Testis (tissue), 2 donors: ENCODE data around the gene SNORC.

Experiments used
- POLR2A ChIP-seq: fragments of 450-650 bp; IDR thresholded peaks from one replicate; pipeline ENCODE4 v1.6.1; 2017; ENCODE audit warnings: antibody characterized with exemption, mild to moderate bottlenecking, moderate library complexity
- TF ChIP-seq, protein P1 (sequence below), 3 experiments: fragments of 450-650 bp in 2 of 3; fragments of 200-600 bp in 1 of 3; sonication (generic) in 1 of 3; IDR thresholded peaks; one replicate each; pipeline ENCODE4 v1.5.1; 2016 to 2019; ENCODE audit warnings: antibody characterized with exemption in 3 of 3, mild to moderate bottlenecking in 2 of 3, moderate library complexity in 1 of 3

DNA sequence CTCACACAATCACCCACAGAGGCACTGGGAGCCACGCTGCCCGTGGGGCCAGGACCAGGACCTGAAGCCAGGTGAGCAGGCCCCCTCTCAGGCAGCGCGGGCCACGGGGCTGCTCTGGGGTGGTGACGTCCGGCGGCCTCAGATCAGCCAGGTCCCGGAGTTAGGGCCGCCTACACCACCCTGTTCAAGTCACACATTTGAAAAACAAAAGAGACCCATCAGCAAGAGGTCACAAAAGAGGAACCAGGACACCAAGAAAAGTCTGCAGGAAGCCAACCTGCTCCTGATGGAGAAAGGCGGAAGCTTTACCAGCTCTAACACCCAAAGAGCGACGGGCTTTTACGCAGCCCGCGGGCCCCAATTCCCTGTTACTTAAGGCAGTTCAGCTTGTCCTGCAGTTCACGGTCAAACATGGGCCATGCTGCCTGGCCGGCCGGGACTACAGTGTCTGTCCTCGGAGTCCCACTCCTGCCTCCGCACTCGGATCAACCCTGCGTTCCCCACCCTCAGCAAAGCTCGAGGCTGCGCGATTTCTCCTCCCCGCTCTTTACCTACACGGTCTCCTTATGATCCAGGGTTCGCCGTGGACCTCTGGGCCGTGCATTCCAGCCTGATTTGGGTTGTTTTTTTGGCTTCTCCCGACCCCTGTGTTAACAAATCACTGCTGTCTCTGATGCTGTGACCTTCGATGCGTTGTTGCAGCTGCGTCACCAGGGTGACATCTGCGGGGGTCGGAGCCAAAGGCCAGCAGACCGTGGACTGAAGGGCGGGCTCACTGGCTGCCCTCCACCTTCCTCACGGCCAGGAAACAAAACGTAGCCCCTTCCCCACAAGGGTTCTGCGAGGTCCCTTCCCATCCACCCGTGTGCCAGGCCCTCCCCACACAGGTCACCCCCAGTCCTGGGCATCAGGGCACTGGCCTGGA, 31.0 kb downstream of the SNORC start:
- TF ChIP-seq POLR2A: no peak
- TF ChIP-seq, protein P1, sequence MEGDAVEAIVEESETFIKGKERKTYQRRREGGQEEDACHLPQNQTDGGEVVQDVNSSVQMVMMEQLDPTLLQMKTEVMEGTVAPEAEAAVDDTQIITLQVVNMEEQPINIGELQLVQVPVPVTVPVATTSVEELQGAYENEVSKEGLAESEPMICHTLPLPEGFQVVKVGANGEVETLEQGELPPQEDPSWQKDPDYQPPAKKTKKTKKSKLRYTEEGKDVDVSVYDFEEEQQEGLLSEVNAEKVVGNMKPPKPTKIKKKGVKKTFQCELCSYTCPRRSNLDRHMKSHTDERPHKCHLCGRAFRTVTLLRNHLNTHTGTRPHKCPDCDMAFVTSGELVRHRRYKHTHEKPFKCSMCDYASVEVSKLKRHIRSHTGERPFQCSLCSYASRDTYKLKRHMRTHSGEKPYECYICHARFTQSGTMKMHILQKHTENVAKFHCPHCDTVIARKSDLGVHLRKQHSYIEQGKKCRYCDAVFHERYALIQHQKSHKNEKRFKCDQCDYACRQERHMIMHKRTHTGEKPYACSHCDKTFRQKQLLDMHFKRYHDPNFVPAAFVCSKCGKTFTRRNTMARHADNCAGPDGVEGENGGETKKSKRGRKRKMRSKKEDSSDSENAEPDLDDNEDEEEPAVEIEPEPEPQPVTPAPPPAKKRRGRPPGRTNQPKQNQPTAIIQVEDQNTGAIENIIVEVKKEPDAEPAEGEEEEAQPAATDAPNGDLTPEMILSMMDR (IDR thresholded peaks at IDR 0.05): no peak
